Activated gamma-delta T cell treated with anti-CD3 and anti-CD28 coated beads, Interleukin-2, amount 50 U/mL, for 16 hours (primary cell): ENCODE measurements around the gene ARPC5L.
"Not testable (repeated sequence)": the region's sequence is repeated elsewhere in the genome, so short reads cannot be mapped to it uniquely, and the experiment has no call there.

Experiments
- DNase-seq: peaks from one replicate; pipeline ENCODE4 v3.0.0-alpha.2; 2020; ENCODE audit warnings: low read depth

ARPC5L gene

DNA sequence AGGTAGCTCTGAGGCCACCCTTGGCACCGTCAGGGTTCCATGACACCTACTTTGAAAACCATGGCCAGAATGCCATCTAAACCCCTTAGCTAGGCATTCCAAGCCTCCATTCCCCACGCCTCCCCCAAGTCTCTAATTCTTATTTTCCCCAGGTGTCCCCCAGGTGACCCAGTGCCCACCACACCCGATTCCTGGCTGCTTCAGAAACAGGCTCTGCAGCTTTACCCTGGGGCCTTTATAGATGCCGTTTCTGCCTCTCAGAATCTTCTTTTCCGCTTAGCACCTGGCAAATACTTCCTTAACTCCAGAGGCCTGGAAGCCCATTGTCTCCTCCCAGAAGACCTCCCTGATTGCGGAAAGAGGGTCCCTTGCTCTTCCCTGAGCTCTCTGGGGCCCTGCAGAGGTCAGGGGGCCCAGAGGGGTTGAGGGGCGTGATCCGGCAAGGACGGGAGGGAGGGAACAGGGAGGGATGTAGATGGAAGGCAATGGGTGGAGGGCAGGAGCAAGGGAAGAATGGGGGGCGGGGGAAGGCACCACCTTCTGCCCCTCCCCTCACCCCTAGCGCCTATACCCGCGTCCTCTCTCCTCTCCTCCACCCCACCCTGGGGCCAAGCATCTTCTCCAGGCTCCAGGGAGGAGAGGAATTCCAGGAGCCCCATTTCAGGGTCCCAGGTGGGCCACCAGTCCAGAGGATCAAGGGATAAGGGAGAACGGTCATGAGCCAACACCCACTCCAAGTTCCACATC lies 20.7 kb upstream of the ARPC5L start:
- no peak for DNase-seq

DNA sequence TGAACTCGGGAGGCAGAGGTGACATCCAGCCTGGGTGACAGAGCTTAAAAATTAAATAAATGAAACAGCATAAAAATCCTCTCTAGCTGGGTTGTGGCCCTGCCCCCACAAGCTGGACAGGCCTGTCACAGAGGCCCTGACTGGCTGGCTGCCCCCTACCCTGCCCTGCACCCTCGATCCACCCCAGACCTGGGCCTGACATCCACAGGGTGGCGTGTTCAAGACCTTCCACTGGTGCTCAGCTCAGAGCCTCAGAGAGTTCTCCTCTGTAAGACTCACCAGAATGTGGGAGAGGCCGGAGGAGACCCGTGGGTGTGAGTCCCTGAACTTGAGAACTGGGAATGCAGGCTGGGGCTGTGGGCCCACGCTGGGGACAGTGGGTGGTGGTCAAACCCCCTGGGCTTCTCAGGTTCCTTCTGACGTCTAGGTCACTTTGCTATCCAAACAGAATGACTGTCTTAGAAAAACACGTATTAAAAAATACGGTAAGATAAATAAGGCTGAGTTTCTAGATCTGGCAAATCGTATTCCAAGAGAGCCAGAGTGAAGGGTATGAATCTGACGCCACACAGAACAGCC lies 18.4 kb upstream of the ARPC5L start:
- no peak for DNase-seq

DNA sequence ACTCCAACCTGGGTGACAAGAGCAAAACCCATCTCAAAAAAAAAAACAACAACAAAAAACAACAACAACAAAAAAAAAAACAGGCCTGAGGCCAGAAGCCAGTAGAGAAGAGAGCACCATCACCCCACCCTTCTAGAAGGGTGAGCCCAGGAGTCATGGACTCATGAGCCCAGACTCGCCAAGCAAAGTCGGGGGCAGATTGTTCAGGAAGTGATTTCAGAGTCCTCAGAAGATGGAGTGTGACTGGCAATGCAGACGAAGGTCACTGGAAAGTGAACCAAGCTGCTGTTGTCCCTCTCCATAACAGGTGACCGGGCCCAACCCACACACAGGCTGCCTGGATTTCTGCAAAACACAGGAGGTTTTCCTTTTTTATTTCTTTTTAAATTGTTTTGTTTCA lies 17.6 kb upstream of the ARPC5L start:
- DNase-seq, result no peak

DNA sequence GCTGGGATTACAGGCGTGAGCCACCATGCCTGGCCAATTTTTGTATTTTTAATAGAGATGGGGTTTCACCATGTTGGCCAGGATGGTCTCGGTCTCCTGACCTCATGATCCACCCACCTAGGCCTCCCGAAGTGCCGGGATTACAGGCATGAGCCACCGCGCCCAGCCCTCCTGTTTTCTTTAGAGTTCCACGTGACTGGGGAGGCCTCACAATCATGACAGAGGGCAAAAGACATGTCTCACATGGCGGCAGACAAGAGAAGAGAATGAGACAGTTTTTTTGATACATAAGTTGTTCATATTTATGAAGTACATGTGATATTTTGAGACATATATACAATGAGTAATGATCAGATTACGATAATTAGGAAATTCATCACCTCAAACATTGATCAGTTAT lies 15.5 kb upstream of the ARPC5L start:
- DNase-seq, result not testable (repeated sequence)

DNA sequence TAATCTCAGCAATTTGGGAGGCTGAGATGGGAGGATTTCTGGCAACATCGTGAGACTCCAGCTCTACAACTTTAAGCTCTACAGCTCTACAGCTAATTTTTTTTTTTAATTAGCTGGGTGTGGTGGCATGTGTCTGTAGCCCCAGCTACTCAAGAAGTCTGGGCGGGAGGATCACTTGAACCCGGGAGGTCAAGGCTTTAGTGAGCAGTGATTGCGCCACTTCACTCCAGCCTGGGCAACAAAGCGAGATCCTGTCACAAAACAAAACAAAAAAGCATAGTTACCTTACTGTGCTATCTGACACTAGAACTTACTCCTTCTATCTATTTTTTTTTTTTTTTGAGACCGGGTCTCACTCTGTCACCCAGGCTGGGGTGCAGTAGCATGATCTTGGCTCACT lies 15.0 kb upstream of the ARPC5L start:
- DNase-seq, result no peak

DNA sequence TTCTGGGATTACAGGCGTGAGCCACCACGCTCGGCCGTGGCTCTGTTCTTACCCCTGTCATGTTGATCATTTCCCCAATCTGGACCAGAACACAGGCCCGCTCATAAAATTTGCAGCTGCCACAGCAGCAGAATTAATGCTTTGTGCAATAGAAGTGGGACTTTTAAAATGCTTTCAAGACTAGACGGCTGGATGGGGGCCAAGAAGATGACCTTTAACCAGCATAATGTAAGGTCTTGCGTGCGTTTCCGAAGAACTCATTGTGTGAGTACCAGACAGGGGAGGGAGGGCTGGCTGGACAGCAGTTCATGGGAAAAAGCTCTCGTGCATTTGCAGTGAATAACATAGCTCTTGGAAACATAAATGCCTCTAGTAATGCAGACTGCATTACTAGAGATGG lies 12.1 kb upstream of the ARPC5L start:
- no peak for DNase-seq

DNA sequence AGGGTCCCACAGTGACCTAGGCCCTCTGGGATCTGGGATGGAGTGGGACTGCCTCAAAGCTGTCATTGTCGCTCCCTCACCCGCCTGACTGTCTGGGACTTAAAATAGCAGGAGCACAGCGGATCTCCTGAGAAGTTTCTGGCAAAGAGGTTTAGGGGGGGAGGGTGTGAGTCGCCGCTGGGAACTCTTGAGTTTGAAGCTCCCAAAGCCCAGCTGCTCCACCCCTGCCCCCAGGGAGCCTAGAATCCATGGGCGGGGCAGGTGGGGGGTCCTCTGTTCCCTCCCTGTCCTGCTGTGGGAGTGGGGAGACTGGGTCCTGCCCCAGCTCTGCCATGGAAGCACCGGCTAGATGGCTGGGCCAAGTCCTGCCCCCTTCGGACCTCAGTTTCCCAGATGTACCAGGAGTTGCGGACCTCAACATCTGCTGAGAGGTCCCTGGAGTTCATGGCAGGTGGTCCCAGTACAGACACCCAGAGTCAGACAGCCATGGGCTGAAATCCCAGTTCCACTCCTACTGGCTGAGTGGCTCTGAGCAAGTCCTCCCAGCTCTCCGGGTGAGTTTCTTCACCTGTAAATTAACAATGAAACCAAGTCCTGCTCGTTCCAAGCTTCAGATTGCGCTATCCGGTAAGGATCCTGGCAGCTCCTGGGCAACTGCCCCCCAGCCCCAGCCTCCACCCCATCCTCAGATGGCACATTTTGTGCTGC lies 9.7 kb upstream of the ARPC5L start:
- no peak for DNase-seq

DNA sequence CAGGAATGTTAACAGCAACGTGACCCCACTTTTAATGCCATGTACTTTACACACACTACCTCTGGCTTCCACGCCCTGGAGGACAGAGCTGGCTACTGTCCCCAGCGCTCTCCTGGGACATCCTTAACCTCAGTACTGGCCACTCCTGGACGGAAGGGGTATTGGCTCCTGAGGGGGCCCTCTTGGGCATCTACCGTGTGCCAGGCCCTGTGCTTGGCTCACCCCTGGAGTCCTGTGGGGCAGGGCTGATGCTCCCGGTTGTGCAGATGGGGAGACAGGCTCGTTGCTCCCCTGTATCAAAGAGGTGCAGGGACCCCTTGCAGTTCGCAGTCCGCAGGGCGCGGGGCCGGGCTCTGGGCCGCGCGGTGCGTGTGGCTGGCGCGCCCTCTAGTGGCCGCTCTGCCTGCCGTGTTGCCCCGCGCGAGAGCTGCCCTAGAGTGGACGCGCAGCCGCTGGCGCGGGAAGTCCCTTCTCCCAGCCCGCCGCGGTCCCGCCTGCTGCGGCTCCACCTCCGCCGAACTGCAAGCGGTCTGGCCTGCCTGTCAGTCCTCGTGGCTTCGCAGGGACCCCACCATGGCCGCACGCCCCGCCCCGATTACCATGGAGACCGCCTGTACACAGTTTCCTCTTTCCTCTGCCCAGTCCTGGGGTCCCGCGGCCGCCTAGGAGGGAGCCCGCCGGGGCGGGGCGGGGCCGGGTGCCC lies 8.9 kb upstream of the ARPC5L start, which contains the start of gene WDR38:
WDR38 (plus strand) TSS at position 632 of the 703 bp plus-strand sequence. CDS start 72 bp downstream, outside the sequence.
- peak; percentile 70 for DNase-seq

DNA sequence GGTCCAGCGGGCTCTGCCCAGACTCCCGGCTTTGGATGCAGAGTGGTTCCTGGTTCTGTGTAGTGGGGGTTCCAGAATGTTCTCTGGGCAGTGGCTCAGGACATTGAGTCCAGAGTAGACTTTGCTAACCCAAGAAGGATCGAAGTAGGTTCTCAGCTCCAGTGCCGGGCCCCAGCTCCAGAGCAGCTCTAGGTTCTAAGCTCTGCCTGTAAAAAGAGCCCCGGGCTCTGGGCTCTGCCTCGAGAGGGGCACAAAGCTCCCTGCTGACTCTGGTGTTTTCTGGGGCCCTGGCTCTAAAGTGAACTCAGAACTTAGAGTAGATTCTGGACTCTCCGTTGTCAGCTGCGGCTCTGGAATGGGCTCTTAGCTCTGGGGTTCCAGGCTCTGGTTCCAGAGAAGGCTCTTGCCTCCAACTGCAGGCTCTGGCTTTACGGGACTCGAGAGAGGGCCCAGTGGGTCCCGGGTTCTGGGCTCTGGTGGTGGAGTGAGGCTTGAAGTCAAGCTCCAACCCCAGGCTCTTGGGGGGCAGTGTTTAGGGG lies 8.3 kb upstream of the ARPC5L start:
- no peak for DNase-seq

DNA sequence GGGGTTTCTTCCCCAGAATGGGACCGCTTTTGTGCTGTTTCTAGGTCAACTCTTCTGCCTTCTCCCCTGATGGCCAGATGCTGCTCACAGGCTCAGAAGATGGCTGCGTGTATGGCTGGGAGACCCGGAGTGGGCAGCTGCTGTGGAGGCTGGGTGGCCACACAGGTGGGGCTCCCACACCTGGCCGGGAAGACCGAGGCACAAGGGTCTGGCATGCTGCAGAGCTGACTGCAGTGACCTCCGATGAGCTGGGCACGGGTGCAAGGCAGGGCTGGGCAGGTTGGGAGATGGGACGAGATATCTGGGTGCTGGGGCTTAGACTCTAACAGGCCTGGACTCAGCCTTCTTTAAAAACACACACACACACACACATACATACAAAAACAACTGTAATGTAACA lies 7.8 kb upstream of the ARPC5L start:
- DNase-seq, result no peak

DNA sequence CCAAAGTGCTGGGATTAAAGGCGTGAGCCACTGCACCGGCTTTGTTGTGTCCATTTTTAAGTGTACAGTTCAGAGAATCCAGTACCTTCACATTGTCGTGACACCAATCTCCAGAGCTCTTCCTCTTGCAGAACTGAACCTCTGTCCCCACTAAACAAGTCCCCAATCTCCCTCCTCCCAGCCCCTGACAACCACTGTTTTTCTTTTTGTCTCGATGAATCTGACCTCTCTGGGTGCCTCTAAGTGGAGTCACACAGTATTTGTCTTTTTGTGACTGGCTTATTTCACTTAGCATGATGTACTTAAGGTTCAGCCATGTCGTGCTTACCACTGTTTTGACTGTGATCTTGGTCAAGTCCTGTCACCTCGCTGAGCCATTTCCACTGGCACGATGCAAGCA lies 7.1 kb upstream of the ARPC5L start:
- no peak for DNase-seq

DNA sequence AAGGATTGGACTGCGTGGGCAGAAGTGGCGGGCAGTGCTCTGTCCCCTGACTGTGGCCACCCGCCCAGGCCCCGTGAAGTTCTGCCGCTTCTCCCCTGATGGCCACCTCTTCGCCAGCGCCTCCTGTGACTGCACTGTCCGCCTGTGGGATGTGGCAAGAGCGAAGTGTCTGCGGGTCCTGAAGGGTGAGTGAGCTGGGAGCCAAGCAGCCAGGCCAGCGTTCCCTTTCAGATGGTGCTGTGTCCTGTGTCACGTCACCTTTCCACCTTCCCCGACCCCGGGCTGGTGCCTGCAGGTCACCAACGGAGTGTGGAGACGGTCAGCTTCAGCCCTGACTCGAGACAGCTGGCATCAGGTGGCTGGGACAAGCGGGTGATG lies 6.4 kb upstream of the ARPC5L start:
- no peak for DNase-seq

DNA sequence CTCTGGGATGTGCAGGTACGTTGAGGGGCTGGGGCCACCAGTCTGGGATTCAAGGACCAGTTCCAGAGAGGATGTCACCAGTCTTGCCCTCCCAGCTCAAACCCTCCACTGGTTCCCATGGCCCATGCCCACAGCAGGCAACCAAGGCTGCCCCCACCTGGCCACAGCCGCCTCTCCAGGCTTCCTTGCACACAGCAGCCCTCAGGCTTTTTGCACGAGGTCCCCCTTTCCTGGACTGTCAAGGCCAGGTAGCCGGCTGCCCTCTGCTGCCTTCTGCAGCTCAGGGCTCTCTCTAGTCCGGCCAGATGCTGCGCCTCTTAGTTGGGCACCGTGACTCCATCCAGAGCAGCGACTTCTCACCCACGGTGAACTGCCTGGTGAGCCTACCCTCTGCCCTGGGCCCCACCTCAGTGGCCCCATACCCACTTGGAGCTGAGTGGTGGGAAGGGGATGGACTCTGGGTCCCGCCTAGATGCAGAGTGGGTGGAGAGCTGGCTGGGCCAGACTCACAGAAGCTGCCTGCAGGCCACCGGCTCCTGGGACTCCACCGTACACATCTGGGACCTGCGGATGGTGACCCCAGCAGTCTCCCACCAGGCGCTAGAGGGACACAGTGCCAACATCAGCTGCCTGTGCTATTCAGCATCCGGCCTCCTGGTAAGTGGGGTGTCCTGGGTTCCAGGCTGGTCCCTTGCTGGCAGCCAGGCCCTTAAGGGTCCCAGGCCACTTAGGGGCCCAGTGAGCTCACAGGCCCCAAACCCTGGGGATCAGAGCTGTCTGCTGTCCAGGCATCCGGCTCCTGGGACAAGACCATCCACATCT lies 5.8 kb upstream of the ARPC5L start:
- no peak for DNase-seq

DNA sequence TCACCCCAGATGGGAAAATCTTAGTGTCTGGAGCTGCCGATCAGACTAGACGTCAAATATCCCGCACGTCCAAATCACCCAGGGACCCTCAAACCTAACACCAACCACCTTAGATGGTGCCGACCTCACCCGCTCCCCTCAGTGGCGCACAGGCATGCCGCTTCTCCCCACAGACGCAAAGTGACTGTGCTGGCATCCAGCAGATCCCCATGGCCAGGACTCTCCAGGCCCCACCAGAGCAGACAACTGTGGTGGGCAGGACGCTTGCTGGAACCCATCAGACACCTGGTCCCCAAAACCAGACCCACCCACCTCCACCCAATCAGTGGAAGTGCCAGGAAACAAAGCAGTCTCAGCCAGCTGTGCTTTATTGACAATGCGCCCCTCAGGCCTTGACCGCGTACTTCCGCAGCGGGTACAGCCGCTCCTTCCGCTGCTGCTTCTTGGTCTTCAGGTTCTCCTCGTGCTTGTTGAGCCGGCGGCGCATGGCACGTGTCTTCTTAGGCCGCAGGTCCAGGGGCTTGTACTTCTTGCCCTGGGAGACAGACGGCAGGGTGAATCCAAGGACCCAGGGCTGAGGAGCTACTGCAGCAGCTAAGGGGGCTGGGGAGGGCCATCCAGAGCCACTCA lies 4.3 kb upstream of the ARPC5L start:
- no peak for DNase-seq

DNA sequence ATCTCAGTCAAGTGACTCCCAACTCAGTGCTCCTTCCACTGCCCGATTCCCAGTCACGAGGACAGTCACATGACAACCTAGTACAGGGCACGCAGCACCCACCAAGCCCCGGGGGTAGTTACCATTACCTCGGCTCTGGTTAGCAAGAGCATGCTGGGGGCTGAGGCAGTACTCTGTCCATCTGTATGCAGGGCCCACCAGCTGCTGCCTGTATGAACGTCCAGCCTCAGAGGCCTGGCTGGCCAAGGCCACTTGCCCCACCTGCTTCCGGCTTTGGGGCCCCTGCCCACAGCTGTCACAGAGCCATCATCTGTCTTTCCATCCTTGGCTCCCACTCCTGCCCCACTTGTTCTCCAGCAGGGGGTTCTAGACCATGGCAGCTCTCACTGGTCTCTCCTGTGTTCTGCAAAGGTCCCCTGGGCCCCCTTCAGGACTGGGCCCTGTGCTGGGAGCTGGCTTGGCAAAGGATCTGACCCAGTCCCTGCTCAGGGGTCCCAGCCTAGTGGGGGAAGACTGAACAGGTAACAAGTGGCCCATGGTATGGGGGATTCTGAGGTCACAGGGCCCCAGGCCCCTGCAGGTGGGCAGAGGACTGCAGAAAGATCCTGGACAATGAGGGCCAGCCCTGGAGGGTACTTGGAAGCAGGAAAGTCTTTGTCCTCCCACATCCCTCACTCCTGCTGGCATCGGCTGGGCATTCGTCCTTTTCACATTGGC lies 3.4 kb upstream of the ARPC5L start:
- no peak for DNase-seq

DNA sequence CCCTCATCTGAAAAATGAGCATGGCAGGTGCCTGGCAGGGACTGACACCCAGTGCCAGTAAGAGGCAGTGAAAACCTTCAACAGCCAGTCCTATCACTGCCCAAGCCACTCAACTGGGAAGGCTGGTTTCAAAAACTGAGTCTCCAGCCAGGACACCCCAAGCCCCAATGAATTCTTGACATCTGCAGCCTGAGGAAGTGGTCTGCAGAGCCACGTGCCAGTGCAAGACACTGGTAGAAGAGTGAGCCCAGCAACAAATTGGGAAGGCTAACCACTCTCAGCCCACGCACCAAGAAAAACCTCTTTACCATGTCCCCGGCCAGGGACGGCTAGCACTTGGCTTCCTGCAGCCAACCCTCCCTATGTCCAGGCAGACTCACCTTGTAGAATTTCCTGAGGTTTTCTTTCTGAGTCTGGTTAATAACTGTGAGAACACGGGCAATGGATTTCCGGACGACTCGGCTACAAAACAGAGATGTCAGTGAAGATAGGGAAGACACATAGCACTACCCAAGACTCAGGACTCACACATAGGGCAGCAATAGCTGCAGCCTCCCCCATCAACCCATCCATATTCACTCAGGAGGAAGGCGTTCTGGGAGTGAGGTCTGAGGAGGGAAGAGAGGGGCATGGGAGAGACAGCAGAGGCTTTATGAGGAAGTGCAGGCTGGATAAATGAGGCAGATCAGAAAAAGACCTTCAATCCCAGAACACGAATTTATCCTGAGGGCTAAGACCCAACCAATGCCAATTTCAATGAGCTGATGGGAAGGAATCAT lies 1.9 kb upstream of the ARPC5L start:
- no peak for DNase-seq

DNA sequence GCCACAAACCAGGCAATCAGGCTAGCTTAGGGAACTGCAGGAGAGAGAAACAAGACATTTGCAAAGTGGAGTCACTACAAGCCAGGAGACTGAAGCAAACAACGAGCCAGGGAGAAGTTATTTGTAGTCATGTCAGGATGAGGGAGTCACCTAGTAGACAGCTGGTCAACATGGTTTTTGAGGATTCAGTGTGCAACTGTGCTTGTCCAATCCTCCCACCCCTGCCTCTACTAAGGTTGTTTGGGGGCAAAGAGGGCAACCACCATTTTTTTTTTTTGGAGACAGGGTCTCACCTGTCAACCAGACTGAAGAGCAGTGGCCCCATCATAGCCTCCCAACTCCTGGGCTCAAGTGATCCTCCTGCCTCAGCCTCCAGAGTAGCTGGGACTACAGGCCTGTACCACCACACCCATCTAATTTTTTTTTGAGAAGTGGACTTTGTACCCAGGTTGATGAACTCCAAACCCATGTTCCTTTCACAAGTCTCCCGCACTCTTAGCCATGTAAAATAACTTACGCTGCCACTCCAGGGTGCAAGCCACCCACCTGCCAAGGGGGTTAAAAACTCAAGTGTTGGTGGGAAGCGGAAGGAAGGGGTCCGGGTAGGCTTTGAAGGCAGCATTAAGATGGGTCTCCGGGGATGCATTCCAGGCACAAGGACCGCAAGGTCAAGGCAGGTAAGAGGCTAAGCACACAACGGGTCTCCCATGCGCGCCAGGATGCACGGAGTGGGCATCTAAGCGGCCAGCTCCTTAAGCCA lies 1.2 kb upstream of the ARPC5L start:
- no peak for DNase-seq

DNA sequence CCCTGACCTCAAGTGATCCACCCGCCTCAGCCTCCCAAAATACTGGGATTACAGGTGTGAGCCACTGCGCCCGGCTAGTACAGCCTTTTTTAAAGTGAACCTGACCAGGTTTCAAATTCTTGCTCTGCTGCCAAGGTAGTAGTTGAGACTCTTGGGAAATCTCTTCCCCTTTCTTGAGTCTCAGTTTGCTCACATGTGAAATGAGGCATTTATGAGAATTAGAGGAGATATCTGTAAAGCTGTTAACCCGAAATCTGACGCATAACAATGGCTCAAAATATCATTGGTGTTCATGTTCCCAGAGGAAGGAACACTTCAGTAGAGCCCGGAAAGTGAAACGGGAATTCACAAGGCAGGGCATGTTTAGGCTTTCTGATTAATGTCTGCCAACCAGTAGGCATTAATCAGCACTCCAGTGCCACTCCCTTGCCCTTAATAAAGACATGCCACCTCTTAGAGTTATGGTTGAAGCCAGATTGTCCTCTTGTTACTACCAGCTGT lies 1.5 kb downstream of the ARPC5L start:
- DNase-seq, result no peak
